Measurements from ENCODE around the gene UGT1A6.

DNA sequence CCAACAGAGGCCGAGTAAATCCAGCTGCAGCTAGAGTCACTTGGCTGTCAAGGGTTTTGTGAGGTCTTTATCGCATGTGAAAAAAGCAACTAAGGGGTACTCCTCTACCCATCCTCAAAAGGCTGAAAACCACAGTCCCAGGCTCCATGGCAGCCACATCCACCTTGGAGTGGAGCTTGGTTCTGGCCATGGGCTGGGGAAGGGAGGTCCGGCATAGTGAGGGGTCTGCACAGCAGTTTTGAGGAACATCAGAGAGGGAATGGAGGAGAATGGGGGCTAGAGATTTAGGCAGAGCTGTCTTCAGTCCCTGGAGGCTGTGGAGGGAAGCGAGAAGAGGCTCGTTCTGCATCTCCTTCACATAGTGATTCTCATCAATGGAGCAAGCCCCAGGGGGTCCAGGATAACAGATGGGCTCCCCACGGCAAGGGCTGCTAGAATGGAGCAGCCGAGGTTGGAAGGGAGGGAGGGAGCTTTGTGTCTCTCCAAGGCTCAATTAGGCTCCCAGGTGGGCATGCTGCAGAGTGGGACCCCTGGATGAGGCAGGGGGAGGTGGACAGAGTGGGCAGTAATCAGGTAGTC, 106.5 kb downstream of the UGT1A6 start:
- TF ChIP-seq, protein P1, sequence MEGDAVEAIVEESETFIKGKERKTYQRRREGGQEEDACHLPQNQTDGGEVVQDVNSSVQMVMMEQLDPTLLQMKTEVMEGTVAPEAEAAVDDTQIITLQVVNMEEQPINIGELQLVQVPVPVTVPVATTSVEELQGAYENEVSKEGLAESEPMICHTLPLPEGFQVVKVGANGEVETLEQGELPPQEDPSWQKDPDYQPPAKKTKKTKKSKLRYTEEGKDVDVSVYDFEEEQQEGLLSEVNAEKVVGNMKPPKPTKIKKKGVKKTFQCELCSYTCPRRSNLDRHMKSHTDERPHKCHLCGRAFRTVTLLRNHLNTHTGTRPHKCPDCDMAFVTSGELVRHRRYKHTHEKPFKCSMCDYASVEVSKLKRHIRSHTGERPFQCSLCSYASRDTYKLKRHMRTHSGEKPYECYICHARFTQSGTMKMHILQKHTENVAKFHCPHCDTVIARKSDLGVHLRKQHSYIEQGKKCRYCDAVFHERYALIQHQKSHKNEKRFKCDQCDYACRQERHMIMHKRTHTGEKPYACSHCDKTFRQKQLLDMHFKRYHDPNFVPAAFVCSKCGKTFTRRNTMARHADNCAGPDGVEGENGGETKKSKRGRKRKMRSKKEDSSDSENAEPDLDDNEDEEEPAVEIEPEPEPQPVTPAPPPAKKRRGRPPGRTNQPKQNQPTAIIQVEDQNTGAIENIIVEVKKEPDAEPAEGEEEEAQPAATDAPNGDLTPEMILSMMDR (conservative IDR thresholded peaks at IDR 0.05) = no peak
- TF ChIP-seq EZH2 (IDR thresholded peaks at IDR 0.05; ENCODE audit: low read depth) = no peak
